Panc1 (cell line): ENCODE data around the gene POLE.

ENCODE experiments used
- CTCF ChIP-seq: fragments of 450-650 bp; IDR thresholded peaks from 2 replicates; pipeline ENCODE4 v1.5.1; 2017; ENCODE audit warnings: mild to moderate bottlenecking
- SIN3A ChIP-seq: IDR thresholded peaks from 2 replicates; pipeline ENCODE4 v1.6.1; 2012; ENCODE audit warnings: low read depth, mild to moderate bottlenecking, low read length, moderate library complexity, borderline replicate concordance; ENCODE audit not compliant: insufficient read depth

- TF ChIP-seq CTCF: no peak
- TF ChIP-seq SIN3A: no peak
Observed at GRCh38 chr12:132577191-132577920, 109.8 kb downstream of the POLE start.
